Astrocyte (in vitro differentiated cells and primary cell): Measurements from ENCODE around the gene EIF3D.

Source experiments
- CTCF ChIP-seq: IDR thresholded peaks from 2 replicates; pipeline ENCODE4 v1.5.1; 2011; ENCODE audit warnings: low read depth, mild to moderate bottlenecking, inconsistent platforms, low read length, moderate library complexity; ENCODE audit not compliant: insufficient read depth
- EZH2 ChIP-seq: IDR thresholded peaks from 2 replicates; pipeline ENCODE4 v1.6.1; 2012; ENCODE audit warnings: mild to moderate bottlenecking, low read length, inconsistent platforms; ENCODE audit not compliant: insufficient read depth

- no peak for TF ChIP-seq CTCF
- no peak for TF ChIP-seq EZH2
Measured at GRCh38 chr22:36465232-36466021, 63.5 kb downstream of the EIF3D start.
